Astrocyte of the spinal cord (primary cell): Measurements from ENCODE around the gene MRPL51.

Experiments used
- DNase-seq: peaks from one replicate; pipeline ENCODE4 v3.0.0; 2011; ENCODE audit warnings: low read depth, low spot score
- H3K4me3 ChIP-seq: 2 replicates; pipeline ENCODE4 v1.5.1; 2011; ENCODE audit warnings: low read depth, mild to moderate bottlenecking, low read length, moderate library complexity
- in situ Hi-C: cut with HindIII; loops from 2 replicates; pipeline ENCODE4 v1.10.0; 2017; ENCODE audit warnings: low sequenced_read_pairs
- TF ChIP-seq, protein P1 (sequence below): IDR thresholded peaks from 2 replicates; pipeline ENCODE4 v1.5.1; 2012; ENCODE audit warnings: low read depth, mild to moderate bottlenecking, low read length, inconsistent platforms

MRPL51 gene

DNA sequence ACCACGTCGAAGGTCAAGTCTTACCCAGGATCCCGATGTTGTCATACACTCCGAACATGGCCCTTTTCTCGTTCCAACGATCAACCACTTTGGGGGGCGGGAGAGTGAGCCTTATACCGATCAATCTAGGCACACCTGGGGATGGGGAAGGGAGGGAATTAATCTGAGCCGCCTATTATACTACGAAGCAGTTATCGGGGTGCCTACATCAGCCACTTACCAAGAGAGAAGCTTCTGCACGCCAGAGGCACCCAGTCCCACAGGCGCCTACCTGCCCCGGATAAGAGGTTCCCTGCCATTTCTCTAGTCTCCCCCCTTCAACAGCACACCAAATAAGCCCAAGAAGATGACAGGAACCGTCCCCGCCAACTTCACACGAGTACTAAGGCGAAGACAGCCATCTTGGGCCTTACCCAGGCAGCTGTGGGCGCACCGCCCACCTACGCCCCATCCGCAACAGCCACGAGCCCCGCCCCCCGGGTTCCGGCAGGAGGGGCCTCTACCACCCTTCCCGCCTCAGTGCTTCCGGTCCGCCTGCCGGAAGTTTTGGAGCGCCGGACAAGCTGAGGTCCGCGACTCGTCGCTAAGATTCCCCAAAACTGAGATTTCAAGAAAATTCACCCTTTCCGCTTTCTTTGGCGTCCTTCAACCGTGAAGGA lies at the start of gene MRPL51:
Gene MRPL51, minus strand, starts transcription at position 425 of the 659 bp plus-strand sequence. Its CDS starts 126 bp downstream, at position 299.
- DNase-seq: peak; percentile 97
- in situ Hi-C loops: no loop called here
- TF ChIP-seq, protein P1, sequence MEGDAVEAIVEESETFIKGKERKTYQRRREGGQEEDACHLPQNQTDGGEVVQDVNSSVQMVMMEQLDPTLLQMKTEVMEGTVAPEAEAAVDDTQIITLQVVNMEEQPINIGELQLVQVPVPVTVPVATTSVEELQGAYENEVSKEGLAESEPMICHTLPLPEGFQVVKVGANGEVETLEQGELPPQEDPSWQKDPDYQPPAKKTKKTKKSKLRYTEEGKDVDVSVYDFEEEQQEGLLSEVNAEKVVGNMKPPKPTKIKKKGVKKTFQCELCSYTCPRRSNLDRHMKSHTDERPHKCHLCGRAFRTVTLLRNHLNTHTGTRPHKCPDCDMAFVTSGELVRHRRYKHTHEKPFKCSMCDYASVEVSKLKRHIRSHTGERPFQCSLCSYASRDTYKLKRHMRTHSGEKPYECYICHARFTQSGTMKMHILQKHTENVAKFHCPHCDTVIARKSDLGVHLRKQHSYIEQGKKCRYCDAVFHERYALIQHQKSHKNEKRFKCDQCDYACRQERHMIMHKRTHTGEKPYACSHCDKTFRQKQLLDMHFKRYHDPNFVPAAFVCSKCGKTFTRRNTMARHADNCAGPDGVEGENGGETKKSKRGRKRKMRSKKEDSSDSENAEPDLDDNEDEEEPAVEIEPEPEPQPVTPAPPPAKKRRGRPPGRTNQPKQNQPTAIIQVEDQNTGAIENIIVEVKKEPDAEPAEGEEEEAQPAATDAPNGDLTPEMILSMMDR: no peak
- peak within 1 kb of the TSS; percentile 91 for H3K4me3 ChIP-seq

DNA sequence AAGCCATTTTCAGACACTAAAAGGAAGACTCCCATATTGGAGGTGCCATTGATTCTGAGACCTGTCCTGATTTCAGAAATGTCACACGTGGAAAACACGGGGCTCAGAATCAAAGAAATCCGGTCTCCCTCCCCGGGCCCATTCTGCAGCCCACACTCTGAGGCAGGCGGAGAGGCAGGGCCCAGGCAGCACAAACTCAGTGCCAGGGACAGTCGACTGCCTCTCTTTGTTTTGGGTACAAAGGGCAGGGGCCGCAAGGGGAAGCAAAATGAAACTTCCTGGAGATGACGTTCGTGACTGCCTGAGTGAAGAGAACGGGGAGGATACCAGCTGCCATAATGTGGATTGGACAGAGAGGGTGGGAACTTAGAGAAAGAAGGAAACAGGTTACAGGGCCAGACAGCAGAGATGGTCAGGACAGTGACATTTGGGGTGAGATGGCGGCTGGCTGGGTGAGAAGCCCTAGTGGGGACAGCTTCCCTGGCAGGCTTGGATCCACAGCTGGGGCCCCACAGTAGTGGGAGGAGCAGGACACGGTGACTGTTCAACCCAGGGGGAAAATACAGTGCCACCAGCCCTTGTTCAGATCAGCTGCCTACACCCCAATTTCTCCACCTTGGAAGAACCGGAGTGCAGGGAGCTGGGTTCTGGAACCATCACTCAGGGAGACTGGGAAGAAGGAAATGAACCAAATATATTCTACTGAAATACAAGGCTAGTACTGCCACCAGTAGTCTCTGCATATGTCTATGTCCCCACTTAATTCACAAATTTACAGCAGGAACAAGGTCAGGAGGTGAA lies 49.3 kb upstream of the MRPL51 start:
- TF ChIP-seq, protein P1: no peak
- H3K4me3 ChIP-seq: no peak overlapping the region
- in situ Hi-C loops: no loop called here
- no peak for DNase-seq

DNA sequence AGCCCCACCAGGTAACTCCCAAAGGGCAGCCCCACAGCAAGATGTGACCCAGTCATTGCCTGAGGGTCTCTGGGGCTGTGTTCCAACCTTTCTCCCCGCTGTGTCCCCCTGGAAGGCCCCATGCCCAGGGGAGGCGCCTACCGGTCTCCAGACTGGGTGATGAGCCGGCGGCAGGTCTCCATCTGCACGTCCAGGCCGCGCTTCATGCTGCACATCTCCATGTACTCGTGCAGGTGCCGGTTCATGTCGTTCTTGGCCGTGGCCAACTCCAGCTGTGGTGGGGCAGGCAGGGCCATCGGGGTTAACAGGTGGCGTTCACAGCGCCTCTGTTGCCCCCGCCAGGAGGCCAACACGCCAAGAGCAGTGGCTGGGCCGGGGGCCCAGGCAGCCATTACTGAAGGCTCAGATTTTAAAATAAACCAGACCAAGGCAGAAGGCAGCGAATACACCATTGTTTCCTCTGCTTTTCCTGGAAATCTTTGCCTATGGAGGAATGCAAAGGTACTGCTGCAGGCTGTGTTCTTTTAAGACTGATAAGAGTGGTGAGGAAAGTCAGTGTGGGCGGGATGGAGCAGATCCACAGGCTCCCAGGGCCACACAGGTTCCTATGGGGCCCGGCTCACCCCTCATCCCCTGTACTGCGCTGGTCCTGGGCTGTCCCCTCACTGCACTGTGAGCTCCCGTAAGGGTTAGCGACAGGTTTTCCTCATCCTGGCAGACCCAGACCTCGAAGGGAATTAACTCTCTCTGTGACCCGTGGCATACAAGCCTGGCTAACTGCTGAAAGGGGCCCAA lies 48.5 kb upstream of the MRPL51 start:
- in situ Hi-C loops: no loop called here
- H3K4me3 ChIP-seq: no peak overlapping the region
- DNase-seq: no peak
- TF ChIP-seq, protein P1: no peak

DNA sequence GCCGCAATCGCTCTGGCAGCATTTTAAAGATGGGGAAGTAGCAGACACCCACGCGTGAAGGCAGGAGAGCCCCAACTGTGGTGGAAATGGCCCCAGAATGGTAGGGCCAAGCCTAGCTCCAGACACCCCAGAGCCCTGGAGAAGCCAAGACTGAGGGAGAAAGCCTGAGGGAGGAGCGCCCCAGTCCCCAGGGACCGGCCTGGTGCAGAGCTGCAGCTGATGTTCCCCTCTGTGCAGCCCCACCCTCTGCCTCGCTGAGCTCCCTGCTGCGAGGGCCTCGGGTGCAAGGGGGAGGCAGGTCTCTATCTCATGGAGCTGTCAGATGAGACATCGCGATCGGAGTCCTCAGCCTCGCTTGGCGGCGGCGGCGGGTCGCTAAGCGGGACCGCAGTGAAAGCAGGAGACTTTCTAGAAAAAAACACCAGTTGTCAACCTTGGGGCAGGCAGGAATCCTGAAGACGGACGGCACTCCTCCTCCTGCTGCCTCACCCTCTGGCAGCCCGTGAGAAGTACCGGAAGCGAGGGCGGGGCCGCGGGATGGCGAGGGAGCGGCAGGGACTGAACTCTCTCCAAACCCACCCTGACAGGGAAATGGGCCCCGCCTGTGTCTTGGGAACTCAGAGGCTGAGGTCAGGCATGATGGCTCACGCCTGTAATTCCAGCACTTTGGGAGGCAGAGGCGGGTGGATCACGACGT lies 47.3 kb upstream of the MRPL51 start:
- in situ Hi-C loops: no loop called here
- peak; percentile 93 for DNase-seq
- TF ChIP-seq, protein P1: no peak
- H3K4me3 ChIP-seq: no peak overlapping the region

DNA sequence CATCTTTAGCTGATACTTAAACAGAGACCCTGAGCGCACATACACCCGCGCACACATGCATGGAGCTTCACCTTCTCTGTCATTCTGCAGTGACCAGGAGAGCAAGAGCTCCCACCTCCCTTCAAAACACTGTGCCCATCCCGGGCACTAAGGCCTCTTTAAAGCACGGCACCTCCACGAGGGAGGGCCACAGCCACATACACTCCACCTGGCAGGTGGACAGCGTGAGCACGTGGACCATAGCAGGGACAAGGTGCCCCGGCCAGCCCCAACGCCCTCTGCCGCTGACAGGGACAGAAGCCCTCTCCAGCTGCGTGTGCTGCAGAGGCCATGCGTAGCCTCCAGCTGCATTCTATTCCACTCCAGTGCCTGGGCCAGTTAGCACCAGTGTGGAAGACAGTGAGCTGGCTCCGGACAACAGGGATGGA lies 46.7 kb upstream of the MRPL51 start:
- TF ChIP-seq, protein P1: no peak
- in situ Hi-C loops: no loop called here
- no peak for DNase-seq
- H3K4me3 ChIP-seq: no peak overlapping the region

DNA sequence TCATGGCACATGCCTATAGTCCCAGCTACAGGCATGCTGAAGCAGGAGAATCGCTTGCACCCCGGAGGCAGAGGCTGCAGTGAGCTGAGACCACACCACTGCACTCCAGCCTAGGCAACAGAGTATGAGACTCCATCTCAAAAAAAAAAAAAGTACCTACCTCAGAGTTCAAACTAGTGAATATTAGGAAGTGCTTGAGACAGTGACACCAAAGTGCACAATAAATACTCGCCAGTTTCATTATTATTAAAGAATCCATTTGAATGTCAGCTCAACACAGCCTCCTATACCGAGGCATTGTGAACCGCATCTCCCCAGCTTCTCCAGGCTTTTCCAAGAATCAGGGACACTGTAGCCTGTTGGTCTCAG lies 46.2 kb upstream of the MRPL51 start:
- H3K4me3 ChIP-seq: no peak overlapping the region
- DNase-seq: no peak
- TF ChIP-seq, protein P1: no peak
- in situ Hi-C loops: no loop called here
